GM12873 (cell line): ENCODE data around the gene TAP2.

Experiments
- TF ChIP-seq, protein P1 (sequence below): IDR thresholded peaks from 2 replicates; pipeline ENCODE4 v1.5.1; 2012; ENCODE audit warnings: low read depth, mild to moderate bottlenecking, moderate library complexity, low read length, control low read depth; ENCODE audit not compliant: insufficient read depth; ENCODE audit errors: missing control alignments

Gene TAP2

DNA sequence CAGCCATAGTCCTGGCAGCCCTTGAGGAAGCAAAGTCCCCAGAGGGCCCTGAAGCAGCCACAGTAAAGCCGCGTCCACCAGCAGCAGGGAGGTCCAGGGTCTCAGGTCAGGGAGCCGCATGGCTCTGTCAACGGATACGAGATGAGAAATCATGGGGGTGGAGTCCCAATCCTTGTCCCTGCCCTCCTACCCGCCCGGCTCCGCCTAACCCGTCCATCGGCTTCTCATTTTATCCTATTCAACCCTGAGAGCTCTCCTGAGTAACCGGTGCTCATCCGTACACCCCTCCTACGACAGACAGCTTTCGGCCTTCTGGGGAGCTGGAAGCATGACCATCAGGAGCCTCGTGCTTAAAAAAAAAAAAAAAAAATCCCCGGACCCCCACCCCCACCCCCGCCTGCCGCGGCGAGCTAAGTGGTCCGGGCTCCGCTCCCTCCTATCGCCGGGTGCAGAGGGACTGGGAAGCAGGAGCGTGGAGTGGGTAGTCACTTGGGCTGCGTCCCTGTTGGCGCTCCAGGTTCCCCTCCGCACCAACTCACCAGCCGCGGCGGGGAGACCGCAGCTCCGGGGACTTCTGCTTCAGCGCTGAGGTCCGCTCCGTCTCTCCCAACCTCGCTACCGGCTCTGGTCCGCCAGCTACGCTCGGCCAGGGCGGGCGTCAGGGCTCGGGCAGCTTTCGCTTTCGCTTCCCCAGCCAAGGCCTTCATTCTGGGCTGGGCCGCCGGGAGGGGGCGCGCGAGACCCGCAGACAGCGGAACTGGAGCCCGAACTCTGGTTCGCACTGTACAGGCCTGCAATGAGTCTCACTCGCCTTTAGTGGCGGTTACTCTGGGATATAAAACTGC, at the start of gene TAP2:
Gene TAP2, minus strand, starts transcription at position 626 of the 845 bp plus-strand sequence. Its CDS starts 506 bp downstream, at position 120.
- TF ChIP-seq, protein P1, sequence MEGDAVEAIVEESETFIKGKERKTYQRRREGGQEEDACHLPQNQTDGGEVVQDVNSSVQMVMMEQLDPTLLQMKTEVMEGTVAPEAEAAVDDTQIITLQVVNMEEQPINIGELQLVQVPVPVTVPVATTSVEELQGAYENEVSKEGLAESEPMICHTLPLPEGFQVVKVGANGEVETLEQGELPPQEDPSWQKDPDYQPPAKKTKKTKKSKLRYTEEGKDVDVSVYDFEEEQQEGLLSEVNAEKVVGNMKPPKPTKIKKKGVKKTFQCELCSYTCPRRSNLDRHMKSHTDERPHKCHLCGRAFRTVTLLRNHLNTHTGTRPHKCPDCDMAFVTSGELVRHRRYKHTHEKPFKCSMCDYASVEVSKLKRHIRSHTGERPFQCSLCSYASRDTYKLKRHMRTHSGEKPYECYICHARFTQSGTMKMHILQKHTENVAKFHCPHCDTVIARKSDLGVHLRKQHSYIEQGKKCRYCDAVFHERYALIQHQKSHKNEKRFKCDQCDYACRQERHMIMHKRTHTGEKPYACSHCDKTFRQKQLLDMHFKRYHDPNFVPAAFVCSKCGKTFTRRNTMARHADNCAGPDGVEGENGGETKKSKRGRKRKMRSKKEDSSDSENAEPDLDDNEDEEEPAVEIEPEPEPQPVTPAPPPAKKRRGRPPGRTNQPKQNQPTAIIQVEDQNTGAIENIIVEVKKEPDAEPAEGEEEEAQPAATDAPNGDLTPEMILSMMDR, result peak; percentile 86

DNA sequence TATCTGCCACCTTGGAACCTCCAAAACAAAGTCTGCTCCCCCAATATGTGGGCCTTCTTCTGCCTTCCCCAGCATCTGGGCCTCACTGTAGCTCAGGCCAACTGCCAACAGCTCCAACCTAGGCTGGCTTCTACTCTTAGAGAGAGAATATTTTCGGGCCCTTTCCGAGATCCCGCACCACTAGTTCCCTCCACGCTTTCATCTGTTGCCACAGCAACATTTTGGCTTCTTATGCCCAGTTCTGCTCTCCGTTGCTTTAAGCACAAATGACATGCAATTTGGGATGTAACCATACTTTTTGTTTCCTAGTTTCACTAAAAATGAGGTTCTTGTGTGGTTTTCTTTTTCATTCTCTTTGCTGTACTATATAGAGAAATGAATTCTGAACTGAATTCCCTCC, 49.1 kb upstream of the TAP2 start:
- TF ChIP-seq, protein P1, result no peak

DNA sequence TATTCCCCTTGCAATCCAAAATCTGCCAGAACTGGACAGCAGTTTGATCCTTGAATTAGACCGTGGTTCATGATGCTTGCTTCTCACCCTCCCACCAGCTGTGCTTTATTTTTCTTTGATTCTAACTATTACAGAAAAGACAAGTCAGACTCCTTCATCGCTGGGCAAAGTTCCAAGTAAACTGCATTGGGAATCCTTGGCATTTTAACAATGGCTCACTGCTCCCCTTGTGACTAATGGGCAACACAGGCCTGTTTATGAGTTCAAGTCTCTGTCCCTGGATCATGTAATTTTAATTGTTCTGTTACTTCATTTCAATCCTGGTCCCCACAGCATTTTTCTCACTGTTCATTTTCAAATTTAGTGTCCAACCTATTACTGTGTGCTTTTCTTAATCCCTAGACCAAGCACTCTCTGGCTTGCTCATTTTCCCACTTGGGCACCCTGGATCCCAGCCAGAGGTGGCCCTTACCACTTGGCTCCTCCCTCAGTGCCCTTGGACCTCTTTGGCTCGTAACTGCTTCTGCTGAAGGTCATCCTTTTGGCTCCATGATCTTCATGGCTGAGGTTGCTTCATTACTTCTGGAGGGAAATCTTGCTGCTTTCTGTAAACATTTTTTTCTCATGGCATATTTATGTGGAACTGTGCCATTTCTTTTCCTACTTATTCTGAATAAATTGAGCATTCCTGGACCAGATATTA, 48.3 kb upstream of the TAP2 start:
- TF ChIP-seq, protein P1, result no peak

DNA sequence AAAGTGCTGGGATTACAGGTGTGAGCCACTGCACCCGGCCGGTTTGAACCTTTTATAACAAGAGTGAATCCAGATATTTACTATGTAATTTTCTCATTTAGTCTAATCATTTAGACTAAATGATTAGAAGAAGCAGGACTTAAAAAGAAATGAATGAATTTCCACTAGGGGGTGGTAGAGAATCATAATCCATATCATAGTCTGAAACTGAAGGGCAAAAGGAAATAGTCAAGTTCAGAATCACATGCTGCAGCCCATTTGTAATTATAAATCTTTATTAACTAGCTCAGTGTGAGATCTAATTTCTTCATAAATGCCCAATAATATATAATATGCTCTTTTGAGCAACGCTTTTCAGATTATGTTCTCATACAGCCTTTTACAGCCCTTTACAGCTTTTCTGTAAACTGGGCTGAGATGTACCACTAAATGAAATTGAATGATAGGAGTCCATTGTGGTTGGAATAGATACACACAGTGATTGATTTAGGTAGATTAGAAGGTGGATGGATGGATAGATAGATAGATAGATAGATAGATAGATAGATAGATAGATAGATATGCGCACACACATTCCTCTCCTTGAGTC, 47.3 kb upstream of the TAP2 start:
- TF ChIP-seq, protein P1, result peak; percentile 47

DNA sequence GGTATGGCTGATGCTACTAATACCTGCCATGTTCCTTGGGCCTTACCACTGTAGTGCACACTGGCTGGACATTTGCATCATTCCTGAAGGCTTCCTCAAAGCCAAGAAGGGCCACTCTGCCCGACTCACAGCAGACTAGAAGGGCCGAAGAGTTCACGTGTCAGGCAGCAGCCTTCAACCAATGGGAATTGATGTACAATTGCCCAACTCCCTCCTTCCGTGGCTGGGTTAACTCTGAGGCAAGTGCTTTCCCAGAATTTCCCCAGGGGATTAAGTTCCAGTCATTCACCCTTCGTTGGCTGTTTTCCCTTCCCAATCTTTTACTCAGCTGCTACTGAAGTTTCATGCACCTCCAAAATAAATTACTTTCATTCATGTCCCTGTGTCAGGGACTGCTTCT, 45.2 kb upstream of the TAP2 start:
- TF ChIP-seq, protein P1, result no peak

DNA sequence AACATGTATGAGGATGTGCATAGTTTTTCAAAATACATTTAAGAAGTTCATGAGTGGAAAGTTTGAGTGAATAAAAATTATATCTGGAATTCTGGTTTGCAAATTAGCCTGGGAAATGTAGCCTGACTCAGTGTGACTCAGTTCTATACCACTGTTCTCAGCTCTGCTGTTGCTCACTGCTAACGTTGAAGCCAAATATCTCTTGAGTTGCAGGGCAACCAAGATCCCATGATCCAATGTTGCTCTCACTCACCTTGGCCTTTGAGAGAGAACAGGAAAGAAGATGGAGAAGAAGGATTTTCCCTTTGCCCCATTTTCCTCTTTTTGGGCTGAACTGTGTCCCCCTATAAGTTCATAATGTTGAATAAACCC, 44.3 kb upstream of the TAP2 start:
- TF ChIP-seq, protein P1, result no peak

DNA sequence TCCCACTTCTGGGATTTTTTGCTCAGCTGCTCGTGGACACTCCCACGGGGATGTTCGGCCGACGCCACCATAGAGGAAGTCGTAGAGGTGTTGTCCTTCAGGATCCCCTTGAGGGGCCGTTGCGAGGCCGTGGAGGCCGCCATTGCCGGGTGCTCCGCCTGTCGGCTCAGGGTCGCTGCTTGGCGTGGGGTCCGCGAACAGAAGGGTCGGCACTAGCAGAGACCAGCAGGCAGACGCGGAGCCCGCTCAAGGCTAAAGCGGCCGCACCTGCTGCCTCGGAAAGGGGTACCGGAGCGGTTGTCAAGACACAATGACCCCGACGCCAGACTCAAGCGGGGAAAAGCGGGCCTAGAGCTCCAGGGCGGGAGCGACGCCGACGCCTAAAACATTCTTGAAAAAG, 41.2 kb upstream of the TAP2 start:
- TF ChIP-seq, protein P1, result no peak
